Tibial nerve (tissue), 4 donors: ENCODE results near the gene SCUBE2. TPM values are rescaled to one million over a fixed set of nuclear protein-coding genes. Genes with fewer than 3 reads are reported as not detected.

ENCODE experiments used
- DNase-seq, 2 donors: peaks; one replicate each; pipeline ENCODE4 v3.0.0-alpha.2; 2019; ENCODE audit warnings: low spot score in 2 of 2
- H3K27ac ChIP-seq, 4 donors: fragments of 200-600 bp; sonication (generic) in 3 of 4; one replicate each; pipeline ENCODE4 v1.5.1; 2017 to 2019; ENCODE audit warnings: mild to moderate bottlenecking in 1 of 4
- H3K27me3 ChIP-seq, 2 donors: fragments of 200-600 bp; sonication (generic) in 1 of 2; one replicate each; pipeline versions ENCODE4 v1.5.1 to v1.6.0; 2017 to 2019
- H3K36me3 ChIP-seq, 3 donors: fragments of 200-600 bp; sonication (generic); one replicate each; pipeline ENCODE4 v1.5.1; 2018 to 2019
- H3K4me1 ChIP-seq, 4 donors: fragments of 200-600 bp; sonication (generic) in 3 of 4; one replicate each; pipeline ENCODE4 v1.5.1; 2017 to 2019
- H3K4me3 ChIP-seq, 4 donors: fragments of 200-600 bp; sonication (generic) in 3 of 4; one replicate each; pipeline ENCODE4 v1.5.1; 2017 to 2019; ENCODE audit warnings: mild to moderate bottlenecking in 1 of 4, moderate library complexity in 1 of 4
- H3K9me3 ChIP-seq, 4 donors: fragments of 200-600 bp; sonication (generic) in 3 of 4; one replicate each; pipeline ENCODE4 v1.5.1; 2017 to 2019
- EP300 ChIP-seq, 2 donors: sonication (generic); formaldehyde crosslinking; IDR thresholded peaks; one replicate each; pipeline ENCODE4 v1.6.1; 2017; ENCODE audit warnings: antibody characterized with exemption in 2 of 2, mild to moderate bottlenecking in 1 of 2
- POLR2A ChIP-seq, 2 donors: fragments of 450-650 bp; IDR thresholded peaks; one replicate each; pipeline ENCODE4 v1.6.1; 2017; ENCODE audit warnings: antibody characterized with exemption in 2 of 2, mild to moderate bottlenecking in 2 of 2, moderate library complexity in 2 of 2
- WGBS, 2 donors: methylation state at CpG; one replicate each; pipeline ENCODE4 v1.1.5; 2018; 5-methylcytosine and 5-hydroxymethylcytosine counted together
- total RNA-seq, 4 donors: library from RNA; depleted of rRNA; stranded (reverse); fragments of >200 nt; gene quantifications; one replicate each; pipeline ENCODE4 v1.1.0, GENCODE V29; 2016
- TF ChIP-seq, protein P1 (sequence below), 5 experiments: fragments of 200-600 bp in 3 of 5; fragments of 450-650 bp in 2 of 5; sonication (generic) in 3 of 5; IDR thresholded peaks; one replicate each; pipeline ENCODE4 v1.5.1; 2016 to 2019; ENCODE audit warnings: antibody characterized with exemption in 5 of 5, mild to moderate bottlenecking in 3 of 5, moderate library complexity in 2 of 5

SCUBE2 gene
- 10 to 100 TPM in 1 of 4 donors, 1 to 10 TPM in 3; 3.1 to 12.6 (median 4.7) TPM for total RNA-seq

DNA sequence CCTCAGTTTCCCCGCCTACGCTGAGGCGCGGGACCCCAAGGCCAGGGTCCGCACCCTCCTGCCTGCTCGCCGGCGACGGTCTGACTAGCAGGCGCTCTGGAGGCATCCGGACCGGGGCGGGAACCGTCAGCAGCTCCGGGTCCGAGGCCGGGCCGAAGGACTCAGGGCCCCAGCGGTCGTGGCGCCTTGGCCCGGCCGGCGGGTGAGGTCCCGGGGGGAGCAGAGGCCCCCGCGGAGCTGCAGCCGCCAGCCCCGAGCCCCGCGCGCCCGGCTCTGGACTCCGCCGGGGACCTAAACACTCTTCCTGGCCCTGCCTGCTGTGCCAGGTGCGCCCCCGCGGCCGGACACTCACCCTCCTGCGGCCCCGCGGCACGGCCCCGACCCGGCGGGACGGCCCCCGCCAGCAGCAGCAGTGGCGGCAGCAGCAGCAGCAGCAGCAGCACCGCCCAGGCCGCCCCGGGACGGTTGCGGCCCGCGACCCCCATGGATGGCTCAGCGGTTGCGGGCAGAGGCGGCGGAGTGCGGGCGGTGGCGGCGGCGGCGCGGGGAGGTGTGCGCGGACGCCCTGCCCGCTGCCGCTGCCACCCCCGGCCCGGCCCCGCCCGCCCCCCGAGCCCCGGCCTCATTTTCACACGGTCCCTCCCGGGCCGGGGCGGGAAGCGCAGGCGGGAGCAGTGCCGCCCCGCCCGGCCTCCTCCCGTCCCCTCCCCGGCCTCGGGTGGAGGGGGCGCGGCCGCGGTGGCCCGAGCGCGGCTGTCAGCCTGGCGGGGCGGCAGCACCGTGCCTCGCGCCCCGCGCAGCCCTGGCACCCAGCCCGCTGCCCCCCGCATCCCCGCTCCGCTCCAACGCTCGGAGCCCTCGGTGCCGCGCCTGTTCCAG is at the start of gene SCUBE2:
SCUBE2 (minus strand) TSS at position 556 of the 879 bp plus-strand sequence; CDS start at position 485, 71 bp downstream.
- H3K27ac ChIP-seq, result peak within 1 kb of the TSS in 1 of 4 donors; percentile 50

DNA sequence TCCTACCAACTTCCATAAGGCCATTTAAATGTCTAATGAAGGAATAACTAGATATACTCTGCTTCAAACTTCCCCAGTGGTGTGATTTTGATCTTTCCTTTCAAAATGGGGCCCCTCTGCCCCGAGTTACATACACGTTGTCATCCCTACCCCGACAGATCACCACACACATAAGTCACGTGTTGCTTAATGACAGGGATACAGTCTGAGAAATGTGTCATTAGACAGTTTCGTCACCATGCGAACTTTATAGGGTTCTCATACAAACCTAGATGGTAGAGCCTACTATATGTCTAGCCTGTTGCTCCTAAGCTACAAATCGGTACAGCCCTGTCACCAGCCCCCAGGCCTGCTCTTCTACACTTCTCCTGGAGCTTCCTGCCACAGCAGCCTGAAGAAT is 49.8 kb upstream of the SCUBE2 start:
- Histone ChIP-seq H3K27me3 (no peaks in the 10 kb centered on the region), H3K36me3 (peaks cover 0 to 88% (median 0%) of the 10 kb centered on the region in 3 donors), H3K4me3 (no peak overlapping the region), H3K9me3 (no peaks in the 10 kb centered on the region), H3K4me1 (peaks cover 0 to 31% (median 4%) of the 10 kb centered on the region in 4 donors), H3K27ac (no peak overlapping the region)
- WGBS, 2 donors, result 90 to 97% methylated on average over 7 of the region's 7 CpGs
- TF ChIP-seq, protein P1, sequence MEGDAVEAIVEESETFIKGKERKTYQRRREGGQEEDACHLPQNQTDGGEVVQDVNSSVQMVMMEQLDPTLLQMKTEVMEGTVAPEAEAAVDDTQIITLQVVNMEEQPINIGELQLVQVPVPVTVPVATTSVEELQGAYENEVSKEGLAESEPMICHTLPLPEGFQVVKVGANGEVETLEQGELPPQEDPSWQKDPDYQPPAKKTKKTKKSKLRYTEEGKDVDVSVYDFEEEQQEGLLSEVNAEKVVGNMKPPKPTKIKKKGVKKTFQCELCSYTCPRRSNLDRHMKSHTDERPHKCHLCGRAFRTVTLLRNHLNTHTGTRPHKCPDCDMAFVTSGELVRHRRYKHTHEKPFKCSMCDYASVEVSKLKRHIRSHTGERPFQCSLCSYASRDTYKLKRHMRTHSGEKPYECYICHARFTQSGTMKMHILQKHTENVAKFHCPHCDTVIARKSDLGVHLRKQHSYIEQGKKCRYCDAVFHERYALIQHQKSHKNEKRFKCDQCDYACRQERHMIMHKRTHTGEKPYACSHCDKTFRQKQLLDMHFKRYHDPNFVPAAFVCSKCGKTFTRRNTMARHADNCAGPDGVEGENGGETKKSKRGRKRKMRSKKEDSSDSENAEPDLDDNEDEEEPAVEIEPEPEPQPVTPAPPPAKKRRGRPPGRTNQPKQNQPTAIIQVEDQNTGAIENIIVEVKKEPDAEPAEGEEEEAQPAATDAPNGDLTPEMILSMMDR (IDR thresholded peaks at IDR 0.05), result no peak
- TF ChIP-seq EP300 (IDR thresholded peaks at IDR 0.05) (no peak), POLR2A (IDR thresholded peaks at IDR 0.05) (no peak)
- no peak for DNase-seq

More for the DNA sequence above, at the start of gene SCUBE2:
- WGBS, 2 donors, result 0 to 20% methylated on average over 3 to 32 of the region's 113 CpGs
- Histone ChIP-seq H3K4me1 (peaks cover 0 to 12% (median 0%) of the 10 kb centered on the region in 4 donors), H3K9me3 (no peaks in the 10 kb centered on the region), H3K27me3 (peaks cover 0 to 21% of the 10 kb centered on the region in 2 donors), H3K4me3 (peak within 1 kb of the TSS; percentile 33 to 65 (median 48)), H3K36me3 (no peaks in the 10 kb centered on the region)
- TF ChIP-seq POLR2A (IDR thresholded peaks at IDR 0.05), result no peak
- no peak for TF ChIP-seq EP300 (IDR thresholded peaks at IDR 0.05)
- TF ChIP-seq, protein P1 (IDR thresholded peaks at IDR 0.05), result no peak
- no peak for DNase-seq

DNA sequence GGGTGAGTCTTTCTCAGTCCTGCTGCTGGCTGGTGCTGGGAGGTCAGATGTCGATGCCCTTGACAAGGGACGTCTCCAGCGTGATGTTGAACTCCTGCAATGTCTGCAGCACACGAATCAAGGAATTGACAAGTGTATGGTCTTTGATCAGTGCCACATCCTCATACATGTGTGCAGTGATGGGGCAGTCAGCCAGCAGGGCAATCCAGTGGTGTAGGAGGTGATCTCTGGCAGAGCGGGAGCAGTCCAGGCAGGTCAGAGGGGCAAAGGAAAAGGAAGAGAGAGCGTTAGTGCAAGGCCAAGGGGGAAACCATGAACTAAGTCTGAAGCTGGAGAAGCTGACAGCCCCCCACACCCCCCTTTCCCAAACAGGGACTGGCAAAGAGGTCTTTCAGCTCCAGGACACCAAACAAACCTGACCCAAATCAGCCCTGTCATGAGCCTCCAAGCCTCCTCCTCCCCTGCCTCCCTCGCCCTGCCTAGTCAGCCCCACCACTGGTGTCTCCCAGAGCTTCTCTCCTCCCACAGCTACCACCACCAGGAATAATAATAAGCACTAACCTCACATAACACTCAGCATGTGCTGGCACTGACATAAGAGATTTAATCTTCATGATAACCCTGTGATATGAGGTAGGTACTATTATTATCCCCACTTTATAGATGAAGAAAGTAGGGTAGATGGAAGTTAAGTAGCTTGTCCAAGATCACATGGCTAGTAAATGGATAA is 48.4 kb upstream of the SCUBE2 start:
- peaks cover 0 to 31% (median 4%) of the 10 kb centered on the region in 4 donors for H3K4me1 ChIP-seq
- WGBS, 2 donors, result 56 to 58% methylated on average over 7 of the region's 7 CpGs
- TF ChIP-seq, protein P1 (IDR thresholded peaks at IDR 0.05), result no peak
- TF ChIP-seq EP300 (IDR thresholded peaks at IDR 0.05) (no peak), POLR2A (IDR thresholded peaks at IDR 0.05) (no peak)
- no peaks in the 10 kb centered on the region for H3K27me3 ChIP-seq
- H3K9me3 ChIP-seq, result no peaks in the 10 kb centered on the region
- no peak overlapping the region for H3K4me3 ChIP-seq
- peaks cover 0 to 84% (median 0%) of the 10 kb centered on the region in 3 donors for H3K36me3 ChIP-seq
- peak overlapping the region in 2 of 4 donors; percentile 52 to 68 for H3K27ac ChIP-seq
- DNase-seq, result no peak

DNA sequence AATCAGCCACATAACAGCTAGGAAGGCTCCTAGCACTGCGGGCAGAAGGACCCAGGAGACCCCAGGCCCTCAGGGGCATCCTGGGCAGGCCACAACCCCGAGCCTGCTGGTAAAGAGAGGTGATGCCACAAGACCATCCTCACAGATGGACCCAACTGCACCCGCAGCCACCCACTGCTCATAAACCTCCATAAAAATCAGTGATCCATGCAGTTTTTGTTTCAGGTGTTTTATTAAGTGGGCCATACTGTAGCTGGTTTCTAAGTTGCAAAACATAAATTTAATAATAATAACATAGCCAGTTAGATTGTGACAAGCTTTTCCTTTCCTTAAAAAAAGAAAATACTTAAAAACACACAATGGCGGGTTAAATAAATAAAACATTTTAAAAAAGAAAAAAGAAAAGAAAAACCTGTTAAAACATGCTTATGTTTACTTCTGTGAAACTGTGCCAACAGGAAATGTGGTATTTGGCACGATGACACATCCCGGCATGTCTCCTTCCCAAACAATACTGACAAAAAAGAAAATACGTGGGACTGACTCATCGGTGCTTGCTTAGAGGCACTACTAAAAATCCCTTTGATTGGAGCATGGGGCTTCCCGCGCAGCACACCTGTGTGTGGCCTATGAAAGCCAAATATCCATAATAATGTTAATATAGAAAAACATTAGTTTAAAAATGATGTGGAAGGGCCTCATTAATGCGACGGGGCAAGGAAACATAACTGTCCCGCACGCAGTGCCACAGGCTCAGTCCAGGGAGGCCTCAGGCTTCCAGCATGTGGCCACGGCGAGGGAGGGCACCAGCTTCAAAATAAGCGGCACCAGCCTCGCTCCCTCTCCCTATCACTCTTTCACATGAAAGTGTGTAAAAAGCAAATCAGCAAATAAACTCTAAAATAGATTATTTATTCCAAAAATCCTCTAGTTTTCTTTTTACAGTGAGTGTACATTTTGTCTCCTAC is 47.5 kb upstream of the SCUBE2 start:
- no peaks in the 10 kb centered on the region for H3K27me3 ChIP-seq
- H3K9me3 ChIP-seq, result no peaks in the 10 kb centered on the region
- peak overlapping the region in 2 of 4 donors; percentile 57 to 68 for H3K27ac ChIP-seq
- TF ChIP-seq, protein P1 (IDR thresholded peaks at IDR 0.05), result no peak
- TF ChIP-seq POLR2A (IDR thresholded peaks at IDR 0.05) (no peak), EP300 (IDR thresholded peaks at IDR 0.05) (peak in 1 of 2 donors; percentile 53)
- H3K4me3 ChIP-seq, result no peak overlapping the region
- WGBS, 2 donors, result 56 to 57% methylated on average over 18 of the region's 18 CpGs
- peak in 1 of 2 donors; percentile 34 for DNase-seq
- peaks cover 0 to 31% (median 4%) of the 10 kb centered on the region in 4 donors for H3K4me1 ChIP-seq
- peaks cover 0 to 77% (median 0%) of the 10 kb centered on the region in 3 donors for H3K36me3 ChIP-seq
